Activated T-cell treated with anti-CD3 and anti-CD28 coated beads for 48 hours (primary cell): ENCODE data around the gene MFN2.
"Not testable (repeated sequence)": the region's sequence is repeated elsewhere in the genome, so short reads cannot be mapped to it uniquely, and the experiment has no call there.

Experiments used
- DNase-seq: peaks from one replicate; pipeline ENCODE4 v3.0.0-alpha.2; 2020; ENCODE audit warnings: low read depth

MFN2 gene

DNA sequence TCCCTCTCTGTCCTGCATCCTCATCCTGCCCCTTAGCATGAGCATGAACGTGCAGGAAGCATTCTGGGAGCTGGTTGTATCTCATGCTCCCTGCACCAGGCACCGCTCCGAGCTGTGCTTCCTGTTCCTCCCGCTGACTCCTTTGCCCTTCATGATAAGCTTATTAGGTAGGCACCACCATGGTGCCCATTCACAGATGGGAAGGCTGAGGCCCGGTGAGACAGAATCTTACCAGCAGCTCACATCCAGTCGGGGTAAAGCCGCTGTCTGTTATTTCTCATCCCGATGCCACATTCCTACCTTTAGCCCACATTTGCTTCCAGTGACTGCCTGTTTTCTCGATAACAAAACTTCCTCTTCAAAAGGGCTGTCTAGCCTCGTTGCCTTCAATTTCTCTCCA lies 46.3 kb downstream of the MFN2 start:
- no peak for DNase-seq

DNA sequence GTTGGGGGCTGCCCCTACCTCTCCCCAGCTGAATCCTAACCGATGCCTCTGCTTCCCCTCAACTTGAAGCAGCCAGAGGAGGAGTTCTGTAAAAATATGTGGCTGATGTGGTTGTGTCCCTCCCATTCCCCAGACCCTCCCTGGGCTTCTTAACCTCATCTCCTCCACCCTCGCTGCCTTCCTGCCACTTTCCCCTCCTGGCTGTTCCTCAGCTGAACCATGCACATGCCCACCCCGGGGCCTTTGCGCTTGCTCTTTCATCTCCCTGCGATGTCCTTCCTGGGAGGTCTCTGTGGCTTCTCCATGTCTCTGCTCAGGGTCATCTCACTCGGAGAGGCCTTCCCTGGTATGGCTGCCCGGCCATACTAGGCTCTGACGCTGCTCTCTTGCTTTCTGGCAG lies 48.0 kb downstream of the MFN2 start:
- DNase-seq = no peak

DNA sequence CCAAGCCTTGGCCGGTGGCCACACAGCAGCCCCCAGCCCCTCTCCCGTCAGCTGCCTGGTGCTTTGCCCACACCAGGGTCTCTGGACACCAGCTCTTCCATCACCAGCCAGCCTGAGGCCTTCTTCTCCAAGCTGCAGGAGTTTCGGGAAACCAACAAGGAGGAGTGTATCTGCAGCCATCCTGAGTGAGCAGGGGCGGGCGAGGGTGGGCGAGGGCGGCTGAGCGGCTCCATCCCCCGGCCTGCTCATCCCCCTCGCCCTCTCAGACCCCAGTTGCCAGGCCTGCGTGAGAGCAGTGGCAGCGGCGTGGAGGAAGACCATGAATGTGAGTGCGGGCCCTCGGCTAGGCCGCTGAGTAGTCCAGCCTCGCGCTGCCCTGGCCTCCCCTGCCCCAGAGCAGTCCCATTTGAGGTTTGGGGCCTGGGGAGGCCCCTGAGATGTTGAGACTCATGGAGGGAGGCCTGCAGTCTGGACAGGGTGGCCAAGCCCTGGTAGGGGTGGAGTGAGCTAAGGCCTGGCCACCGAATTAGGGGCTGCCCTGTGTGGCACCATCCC lies 48.8 kb downstream of the MFN2 start:
- no peak for DNase-seq

GRCh38 chr1:12029720-12030339 lies 49.6 kb downstream of the MFN2 start:
- DNase-seq = no peak

DNA sequence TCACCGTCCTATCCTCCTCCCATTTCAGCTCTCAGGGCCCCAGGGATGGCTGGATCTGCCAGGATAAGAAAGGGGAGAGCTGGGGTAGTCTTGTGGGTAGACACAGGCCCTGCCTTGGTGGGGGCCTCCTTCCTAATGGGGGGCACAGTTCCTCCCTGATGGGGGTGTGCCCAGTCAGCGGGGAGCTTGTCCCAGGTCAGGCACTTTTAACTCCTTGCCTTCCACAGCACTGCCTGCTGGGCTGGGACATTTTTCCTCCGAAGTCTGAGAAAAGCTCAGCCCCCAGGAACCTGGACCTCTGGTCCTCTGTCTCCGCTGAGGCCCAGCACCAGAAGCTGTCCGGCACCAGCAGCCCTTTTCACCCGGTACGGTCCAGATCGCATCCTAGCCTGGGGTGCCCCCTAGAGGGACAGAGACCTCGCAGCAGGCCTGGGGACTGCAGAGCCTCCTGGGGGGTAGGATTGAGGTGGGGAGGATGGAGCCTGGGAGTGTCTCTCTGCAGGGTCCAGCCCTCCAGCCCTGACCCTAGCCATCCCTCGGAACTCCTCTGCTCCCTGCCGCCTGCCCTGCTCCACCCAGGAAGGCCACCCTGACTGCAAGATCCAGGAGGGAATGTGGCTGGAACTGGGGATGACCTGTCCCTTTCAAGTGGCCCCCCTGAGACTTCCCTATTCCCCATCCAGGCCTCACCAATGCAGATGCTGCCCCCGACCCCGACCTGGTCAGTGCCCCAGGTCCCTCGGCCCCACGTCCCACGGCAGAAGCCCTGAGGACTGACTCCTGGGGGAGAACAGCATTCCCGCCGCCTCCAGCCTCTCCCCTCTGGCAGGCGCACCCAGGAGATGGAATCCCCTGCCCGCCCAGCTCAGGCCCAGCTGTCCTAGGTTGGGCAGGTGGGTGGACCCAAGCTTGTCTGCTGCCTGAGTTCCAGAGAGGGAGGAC lies 51.1 kb downstream of the MFN2 start:
- no peak for DNase-seq

DNA sequence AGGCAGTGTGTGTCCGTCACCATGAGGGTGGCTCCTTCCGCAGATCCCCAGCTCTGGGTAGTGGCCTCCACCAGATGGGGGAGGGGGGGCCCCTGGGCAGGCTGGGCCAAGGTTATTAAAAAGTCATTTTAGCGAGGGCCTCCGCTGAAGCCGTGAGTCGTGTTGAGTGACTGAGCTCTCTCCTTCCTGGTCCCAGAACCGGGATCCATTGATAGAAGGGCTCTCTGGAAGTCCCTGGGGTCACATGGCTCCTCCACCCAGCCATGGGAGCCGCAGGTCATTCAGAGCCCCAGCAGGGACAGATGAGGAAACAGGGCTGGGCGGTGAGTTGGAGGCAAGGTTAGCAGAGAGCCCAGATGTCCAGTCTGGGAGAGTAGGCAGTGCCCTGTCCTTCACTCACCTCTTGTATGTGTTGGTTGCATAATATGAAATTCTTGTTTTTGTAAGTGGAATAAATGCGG lies 51.9 kb downstream of the MFN2 start:
- DNase-seq = no peak

GRCh38 chr1:12033441-12033840 lies 53.2 kb downstream of the MFN2 start:
- DNase-seq = not testable (repeated sequence)

DNA sequence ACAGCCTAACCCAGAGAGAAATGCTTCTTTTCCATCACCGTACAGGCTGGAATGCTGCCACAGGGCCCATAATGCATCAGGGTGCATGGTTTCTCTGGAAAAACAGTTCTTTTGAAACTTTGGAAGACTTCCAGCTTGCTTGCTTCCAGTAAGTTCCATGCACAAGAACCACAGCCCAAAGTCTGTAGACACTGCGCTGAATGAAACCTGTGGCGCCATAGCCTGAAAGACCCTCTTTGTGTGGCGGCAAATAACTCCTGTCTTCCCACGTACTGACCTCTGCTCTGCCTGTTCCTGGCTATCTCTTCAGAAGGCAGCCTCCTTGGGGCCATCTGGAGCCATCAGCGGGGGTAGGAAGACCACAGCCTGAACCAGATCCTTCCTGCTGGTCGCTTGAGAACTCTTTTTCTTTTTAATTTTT lies 54.1 kb downstream of the MFN2 start:
- no peak for DNase-seq

DNA sequence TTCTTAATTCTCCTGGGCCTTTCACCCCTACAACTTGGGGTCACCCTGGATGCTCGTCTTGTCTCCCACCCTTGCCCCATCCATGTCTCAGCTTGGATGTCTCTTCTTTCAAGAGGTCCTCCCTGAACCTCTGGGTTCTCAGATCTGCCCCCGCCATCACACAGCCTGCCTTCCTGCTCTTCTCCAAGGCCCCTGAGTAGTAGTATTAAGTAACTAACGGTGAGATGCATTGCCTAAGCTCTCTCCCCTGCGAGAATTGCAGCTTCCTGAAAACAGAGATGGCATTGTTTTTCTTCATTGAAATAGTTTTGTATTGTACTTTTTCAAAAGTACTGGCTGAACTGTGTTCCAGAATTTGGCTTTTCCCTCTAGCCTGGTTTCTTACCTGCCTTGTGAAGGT lies 55.1 kb downstream of the MFN2 start:
- DNase-seq = no peak

DNA sequence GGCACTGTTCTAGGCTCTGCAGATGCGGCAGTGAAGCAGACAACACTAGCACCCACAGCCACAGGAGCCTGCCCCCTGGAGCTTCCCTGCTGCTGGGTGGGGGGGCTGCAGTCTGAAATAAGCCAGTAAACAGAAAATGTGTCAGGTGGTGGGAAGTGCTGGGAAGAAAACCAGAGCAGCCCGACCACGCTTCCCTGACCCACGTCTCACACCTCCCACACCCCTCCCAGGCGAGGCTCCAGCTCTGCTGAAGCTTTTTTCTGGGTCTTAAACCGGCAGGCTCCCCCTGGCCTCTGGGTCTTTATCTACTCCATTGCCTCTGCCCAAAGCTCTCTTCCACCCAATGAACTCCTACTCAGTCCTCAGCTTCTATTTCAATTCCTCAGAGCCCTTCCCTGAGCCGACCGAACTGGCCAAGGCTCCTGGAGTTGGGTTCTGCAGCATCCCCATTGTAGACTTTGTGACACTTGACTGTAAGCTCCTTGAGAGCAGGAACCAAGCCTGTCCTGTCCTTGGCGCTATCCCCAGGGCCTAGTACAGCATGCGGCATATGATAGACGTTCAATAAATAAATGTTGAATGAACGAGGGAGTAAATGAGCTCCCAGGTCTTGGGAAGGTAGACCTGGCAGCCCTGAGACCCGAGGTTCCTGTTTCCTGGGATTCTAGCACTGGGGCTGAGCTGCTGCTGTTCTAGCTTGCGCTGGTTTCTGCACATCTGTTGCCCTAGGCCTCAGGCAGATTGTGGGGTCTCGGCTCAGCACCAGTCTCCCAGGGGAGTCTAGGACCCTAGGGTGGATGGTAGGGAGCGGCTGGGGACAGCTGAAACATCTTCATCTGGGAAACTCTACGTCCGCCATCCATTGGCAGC lies 57.5 kb downstream of the MFN2 start:
- no peak for DNase-seq

DNA sequence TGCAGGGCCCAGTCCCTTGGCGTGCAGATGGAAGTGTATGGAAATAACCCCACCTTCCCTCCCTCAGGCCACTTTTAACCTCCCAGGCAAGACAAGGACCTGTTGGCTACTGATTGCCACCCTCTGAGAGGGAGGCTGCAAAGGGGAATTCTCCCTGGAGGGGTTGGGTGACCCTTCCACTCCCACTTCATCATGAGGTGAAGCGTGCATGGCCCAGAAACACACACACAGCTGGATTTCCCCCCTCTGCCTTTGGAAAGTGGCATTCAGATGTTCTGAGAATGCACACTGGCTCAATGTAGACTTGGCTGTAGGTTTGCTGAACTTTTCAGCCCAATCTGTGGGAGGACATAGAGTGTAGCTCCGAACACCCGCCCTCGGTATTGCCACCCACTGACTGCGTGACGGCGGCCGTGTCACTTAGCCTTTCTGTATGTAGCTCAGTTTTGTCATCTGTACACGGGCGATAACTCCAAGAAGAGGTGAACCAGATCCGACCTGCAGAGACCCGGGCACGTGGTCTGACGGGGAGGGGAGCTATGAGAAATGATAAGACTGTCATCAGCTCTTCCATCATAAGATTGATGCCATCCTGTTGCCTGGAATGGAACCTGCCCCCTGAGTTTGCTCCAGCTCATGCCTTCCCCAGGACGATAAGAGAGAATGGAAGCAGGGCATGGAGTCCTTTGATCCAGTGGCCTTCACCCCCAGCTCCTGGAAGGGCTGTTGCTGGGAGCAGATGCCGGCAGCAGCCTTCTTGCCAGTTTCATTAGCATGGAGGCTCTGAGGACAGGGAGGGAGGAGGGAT lies 58.3 kb downstream of the MFN2 start:
- no peak for DNase-seq

GRCh38 chr1:12039164-12039525 lies 58.9 kb downstream of the MFN2 start:
- DNase-seq = no peak

GRCh38 chr1:12039824-12040456 lies 59.7 kb downstream of the MFN2 start:
- DNase-seq = not testable (repeated sequence)

- DNase-seq = no peak
These were observed 60.3 kb downstream of the MFN2 start for GRCh38 chr1:12040457-12041051.

DNA sequence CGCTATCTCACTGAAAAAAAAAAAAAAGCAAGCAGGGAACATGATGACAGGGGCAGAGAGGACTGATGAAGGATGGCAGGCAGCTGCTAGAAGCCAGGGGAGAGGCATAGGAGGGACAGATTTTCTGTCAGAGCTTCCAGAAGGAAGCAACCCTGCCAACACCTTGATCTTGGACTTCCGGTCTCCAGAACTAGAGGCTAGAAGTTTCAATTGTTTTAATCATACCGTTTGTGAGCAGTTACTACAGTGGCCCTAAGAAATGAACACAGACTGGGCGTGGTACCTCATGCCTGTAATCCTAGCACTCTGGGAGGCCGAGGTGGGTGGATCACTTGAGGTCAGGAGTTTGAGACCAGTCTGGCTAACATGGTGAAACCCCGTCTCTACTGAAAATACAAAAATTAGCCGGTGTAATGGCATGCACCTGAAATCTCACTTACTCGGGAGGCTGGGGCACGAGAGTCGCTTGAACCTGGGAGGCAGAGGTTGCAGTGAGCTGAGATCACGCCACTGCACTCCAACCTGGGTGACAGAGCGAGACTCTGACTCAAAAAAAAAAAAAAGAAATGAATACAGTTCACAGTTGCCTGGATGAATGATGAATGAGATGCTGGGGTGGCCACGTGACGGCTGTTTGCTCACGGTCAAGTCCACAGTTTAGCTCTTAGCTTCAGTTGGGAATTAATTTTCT lies 64.1 kb downstream of the MFN2 start:
- not testable (repeated sequence) for DNase-seq

DNA sequence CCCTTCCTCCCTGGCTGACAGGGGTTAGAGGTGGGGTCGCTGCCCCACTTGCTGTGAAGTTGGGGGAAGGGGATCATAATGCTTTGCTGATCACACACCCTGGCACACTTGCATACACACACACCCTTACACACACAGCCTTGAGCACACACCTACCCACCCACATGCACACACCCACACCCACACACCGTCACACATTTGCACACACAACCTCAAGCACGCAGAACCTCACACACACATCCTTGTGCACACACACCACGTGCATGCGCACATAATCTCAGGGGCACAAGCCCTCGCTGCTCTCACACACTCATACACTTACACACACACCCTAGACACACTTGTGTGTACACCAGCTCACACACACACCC lies 66.5 kb downstream of the MFN2 start:
- no peak for DNase-seq

- DNase-seq = peak; percentile 68
These were observed 67.1 kb downstream of the MFN2 start for GRCh38 chr1:12047120-12047876.

GRCh38 chr1:12048372-12048771 lies 68.1 kb downstream of the MFN2 start:
- no peak for DNase-seq

GRCh38 chr1:12049616-12050015 lies 69.4 kb downstream of the MFN2 start:
- DNase-seq = no peak
